ENCODE measurements around the gene HDHD3.
A peak's percentile ranks its signal among the peaks of the same experiment; 100 is the strongest.
"Not testable (repeated sequence)": the region's sequence is repeated elsewhere in the genome, so short reads cannot be mapped to it uniquely, and the experiment has no call there.

HDHD3 gene

GRCh38 chr9:113389451-113389850 is 12.7 kb upstream of the HDHD3 start:
- DNase-seq (ENCODE audit: low read depth in 2 of 2): no peak

GRCh38 chr9:113388833-113389232 is 12.0 kb upstream of the HDHD3 start:
- no peak for DNase-seq (ENCODE audit: low read depth in 2 of 2)

- DNase-seq (ENCODE audit: low read depth in 2 of 2): no peak
These were observed 10.9 kb upstream of the HDHD3 start for GRCh38 chr9:113387560-113388230.

GRCh38 chr9:113386571-113387393 is 10.0 kb upstream of the HDHD3 start:
- no peak for DNase-seq (ENCODE audit: low read depth in 2 of 2)

- no peak for DNase-seq (ENCODE audit: low read depth in 2 of 2)
These were observed 5.2 kb upstream of the HDHD3 start for GRCh38 chr9:113381909-113382411.

GRCh38 chr9:113381441-113381840 is 4.7 kb upstream of the HDHD3 start:
- not testable (repeated sequence) for DNase-seq (ENCODE audit: low read depth in 2 of 2)

- DNase-seq (ENCODE audit: low read depth in 2 of 2): no peak
These were observed 4.1 kb upstream of the HDHD3 start for GRCh38 chr9:113380869-113381378.

- DNase-seq (ENCODE audit: low read depth in 2 of 2): not testable (repeated sequence)
These were observed 3.0 kb upstream of the HDHD3 start for GRCh38 chr9:113379829-113380210.

GRCh38 chr9:113379094-113379828 is 2.5 kb upstream of the HDHD3 start:
- DNase-seq (ENCODE audit: low read depth in 2 of 2): not testable (repeated sequence)

GRCh38 chr9:113375057-113376023 is 1.4 kb downstream of the HDHD3 start:
- DNase-seq (ENCODE audit: low read depth in 2 of 2): peak in 1 of 2 donors; percentile 8

- DNase-seq (ENCODE audit: low read depth in 2 of 2): no peak
These were observed 3.0 kb downstream of the HDHD3 start for GRCh38 chr9:113373676-113374392.

GRCh38 chr9:113373256-113373655 is 3.5 kb downstream of the HDHD3 start:
- DNase-seq (ENCODE audit: low read depth in 2 of 2): no peak

GRCh38 chr9:113372059-113372458 is 4.7 kb downstream of the HDHD3 start:
- DNase-seq (ENCODE audit: low read depth in 2 of 2): no peak

GRCh38 chr9:113370806-113371325 is 5.9 kb downstream of the HDHD3 start:
- no peak for DNase-seq (ENCODE audit: low read depth in 2 of 2)

GRCh38 chr9:113369855-113370140 is 7.0 kb downstream of the HDHD3 start:
- DNase-seq (ENCODE audit: low read depth in 2 of 2): no peak

- DNase-seq (ENCODE audit: low read depth in 2 of 2): no peak
These were observed 7.6 kb downstream of the HDHD3 start for GRCh38 chr9:113368982-113369854.

GRCh38 chr9:113368348-113368981 is 8.3 kb downstream of the HDHD3 start:
- DNase-seq (ENCODE audit: low read depth in 2 of 2): no peak

GRCh38 chr9:113365652-113366051 is 11.1 kb downstream of the HDHD3 start:
- not testable (repeated sequence) for DNase-seq (ENCODE audit: low read depth in 2 of 2)

- DNase-seq (ENCODE audit: low read depth in 2 of 2): no peak
These were observed 11.8 kb downstream of the HDHD3 start for GRCh38 chr9:113364951-113365350.

Data from stimulated activated CD4-positive, alpha-beta T cell treated with anti-CD3 and anti-CD28 coated beads, Interleukin-4, amount 100 ng/mL, for 48 hours (primary cell).